CD4-positive, alpha-beta T cell (primary cell): ENCODE data around the gene RSAD2. TPM values are rescaled to one million over a fixed set of nuclear protein-coding genes. Genes with fewer than 3 reads are reported as not detected.

Source experiments
- ATAC-seq: fragments of 200-7000 bp; cut with Tn5 transposase; one replicate; pipeline ENCODE4 v1.10.0; 2022; ENCODE audit warnings: mild to moderate bottlenecking; ENCODE audit not compliant: poor library complexity
- CTCF ChIA-PET: fragments of 350-600 bp; sonication (Branson Sonifier 250); formaldehyde crosslinking; loops from one replicate; lab custom pipeline; 2021; ENCODE audit warnings: antibody characterized with exemption, inconsistent platforms; lab: Charles Lee
- POLR2A ChIA-PET: fragments of 350-600 bp; sonication (Branson Sonifier 250); formaldehyde crosslinking; loops from one replicate; lab custom pipeline; 2021; ENCODE audit warnings: antibody characterized with exemption, inconsistent platforms; lab: Charles Lee
- DNase-seq, 14 experiments: peaks; one replicate each; pipeline ENCODE4 v3.0.0-alpha.2; 2013 to 2020; ENCODE audit warnings: mixed read lengths in 2 of 14
- H3K27ac ChIP-seq, 2 donors: one replicate each; pipeline versions ENCODE4 v1.5.1 to v1.7.0; 2013; ENCODE audit warnings: low read length in 2 of 2, low read depth in 1 of 2, mild to moderate bottlenecking in 1 of 2
- H3K27me3 ChIP-seq, 2 experiments: 1 replicate in 1 of 2; 2 replicates in 1 of 2; pipeline versions ENCODE4 v1.6.1 to v1.7.0; 2013; ENCODE audit warnings: low read length in 2 of 2, control low read depth in 1 of 2, mild to moderate bottlenecking in 1 of 2, moderate library complexity in 1 of 2; ENCODE audit not compliant: insufficient read depth in 2 of 2, control insufficient read depth in 1 of 2
- H3K36me3 ChIP-seq: one replicate; pipeline ENCODE4 v1.6.1; 2013; ENCODE audit warnings: low read length, control low read depth; ENCODE audit not compliant: insufficient read depth
- H3K4me1 ChIP-seq: one replicate; pipeline ENCODE4 v1.6.1; 2013; ENCODE audit warnings: low read length, control low read depth; ENCODE audit not compliant: insufficient read depth
- H3K4me3 ChIP-seq: one replicate; pipeline ENCODE4 v1.5.1; 2013; ENCODE audit warnings: mild to moderate bottlenecking, low read length, moderate library complexity
- H3K9me3 ChIP-seq, 2 experiments: 1 replicate in 1 of 2; 2 replicates in 1 of 2; pipeline versions ENCODE4 v1.6.1 to v1.7.0; 2013; ENCODE audit warnings: low read length in 2 of 2, mild to moderate bottlenecking in 2 of 2, control low read depth in 1 of 2, moderate library complexity in 1 of 2; ENCODE audit not compliant: control insufficient read depth in 1 of 2, insufficient read depth in 1 of 2
- H3K27ac Mint-ChIP-seq: one replicate; pipeline ENCODE4 v1.8.0; 2020; ENCODE audit warnings: mixed read lengths
- H3K27me3 Mint-ChIP-seq: one replicate; pipeline ENCODE4 v1.8.0; 2021; ENCODE audit warnings: mixed read lengths
- H3K36me3 Mint-ChIP-seq: one replicate; pipeline ENCODE4 v1.8.0; 2021; ENCODE audit warnings: low read depth, mixed read lengths
- H3K4me1 Mint-ChIP-seq: one replicate; pipeline ENCODE4 v1.8.0; 2021; ENCODE audit warnings: low read depth, mixed read lengths
- H3K4me3 Mint-ChIP-seq: one replicate; pipeline ENCODE4 v1.8.0; 2020; ENCODE audit warnings: mild to moderate bottlenecking, mixed read lengths
- H3K9me3 Mint-ChIP-seq: one replicate; pipeline ENCODE4 v1.8.0; 2020; ENCODE audit warnings: mixed read lengths
- intact Hi-C, 2 experiments: fragments of 100-400 bp; cut with DNase I in 1 of 2; cut with micrococcal nuclease in 1 of 2; formaldehyde crosslinking; loops; one replicate each; pipeline versions ENCODE4 v1.15.1 to v1.9.0; 2023 to 2025; cut with DNase I, micrococcal nuclease
- total RNA-seq, 174 experiments: library from RNA in 2 of 174; stranded (reverse) in 2 of 174; gene quantifications; one replicate each; pipeline ENCODE4 v1.2.3 and lab custom pipeline; 2021 to 2026
- TF ChIP-seq, protein P1 (sequence below): fragments of 200-600 bp; IDR thresholded peaks from one replicate; pipeline ENCODE4 v1.8.0; 2022; ENCODE audit warnings: antibody characterized with exemption, mild to moderate bottlenecking

Gene RSAD2
- total RNA-seq, 2 experiments from 2014 or later = 3.9 to 4.6 TPM

DNA sequence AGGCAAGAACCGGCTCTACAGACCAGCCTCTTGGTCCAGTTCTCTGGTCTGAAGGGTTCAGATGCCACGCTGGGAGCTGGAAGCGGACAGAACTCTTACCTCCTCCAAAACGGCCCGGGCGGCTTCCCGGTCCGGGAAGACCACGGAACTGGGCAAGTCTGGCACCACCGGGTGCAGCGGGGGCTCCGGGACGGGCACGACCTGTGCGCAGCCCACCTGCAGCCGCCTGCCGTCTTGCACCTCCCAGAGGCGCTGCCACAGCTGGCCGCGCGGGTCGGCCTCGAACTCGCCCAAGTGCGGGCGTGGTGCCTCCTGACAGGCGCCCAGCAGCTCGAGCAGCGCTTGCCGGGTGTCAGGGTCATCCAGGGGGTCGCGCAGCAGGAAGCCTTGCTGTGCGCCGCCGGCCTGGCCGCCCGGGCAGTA lies 12.6 kb upstream of the RSAD2 start:
- POLR2A ChIA-PET = interaction anchor here (0.7 to 6.6 kb wide), 14 partner anchors 13 to 1817 kb away, joined by 3 to 132 read pairs (median 5); partner anchors contain the start of genes ID2, RNF144A and RSAD2
- peak; percentile 5 for ATAC-seq
- TF ChIP-seq, protein P1, sequence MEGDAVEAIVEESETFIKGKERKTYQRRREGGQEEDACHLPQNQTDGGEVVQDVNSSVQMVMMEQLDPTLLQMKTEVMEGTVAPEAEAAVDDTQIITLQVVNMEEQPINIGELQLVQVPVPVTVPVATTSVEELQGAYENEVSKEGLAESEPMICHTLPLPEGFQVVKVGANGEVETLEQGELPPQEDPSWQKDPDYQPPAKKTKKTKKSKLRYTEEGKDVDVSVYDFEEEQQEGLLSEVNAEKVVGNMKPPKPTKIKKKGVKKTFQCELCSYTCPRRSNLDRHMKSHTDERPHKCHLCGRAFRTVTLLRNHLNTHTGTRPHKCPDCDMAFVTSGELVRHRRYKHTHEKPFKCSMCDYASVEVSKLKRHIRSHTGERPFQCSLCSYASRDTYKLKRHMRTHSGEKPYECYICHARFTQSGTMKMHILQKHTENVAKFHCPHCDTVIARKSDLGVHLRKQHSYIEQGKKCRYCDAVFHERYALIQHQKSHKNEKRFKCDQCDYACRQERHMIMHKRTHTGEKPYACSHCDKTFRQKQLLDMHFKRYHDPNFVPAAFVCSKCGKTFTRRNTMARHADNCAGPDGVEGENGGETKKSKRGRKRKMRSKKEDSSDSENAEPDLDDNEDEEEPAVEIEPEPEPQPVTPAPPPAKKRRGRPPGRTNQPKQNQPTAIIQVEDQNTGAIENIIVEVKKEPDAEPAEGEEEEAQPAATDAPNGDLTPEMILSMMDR = no peak
- DNase-seq = peak in 4 of 14 experiments; percentile 18 to 63 (median 46)
- Mint-ChIP-seq H3K27me3 (no peaks in the 10 kb centered on the region), H3K27ac (peak overlapping the region; percentile 80), H3K4me3 (peak overlapping the region; percentile 84), H3K4me1 (peaks cover 20% of the 10 kb centered on the region), H3K9me3 (peaks cover 4% of the 10 kb centered on the region), H3K36me3 (peaks cover 41% of the 10 kb centered on the region)
- CTCF ChIA-PET = interaction anchor here (1.1 to 5.3 kb wide), 11 partner anchors 14 to 167 kb away, joined by 3 to 38 read pairs (median 5); partner anchors contain the start of gene RSAD2
- Histone ChIP-seq H3K4me3 (peak overlapping the region; percentile 46), H3K9me3 (no peaks in the 10 kb centered on the region), H3K36me3 (peaks cover 14% of the 10 kb centered on the region), H3K27me3 (no peaks in the 10 kb centered on the region), H3K27ac (no peak overlapping the region), H3K4me1 (peaks cover 19% of the 10 kb centered on the region)
- intact Hi-C loops = loop anchor here in 1 of 2 experiments (5.0 kb wide), 1 partner anchor 38 kb away; no protein-coding TSS in a partner anchor

DNA sequence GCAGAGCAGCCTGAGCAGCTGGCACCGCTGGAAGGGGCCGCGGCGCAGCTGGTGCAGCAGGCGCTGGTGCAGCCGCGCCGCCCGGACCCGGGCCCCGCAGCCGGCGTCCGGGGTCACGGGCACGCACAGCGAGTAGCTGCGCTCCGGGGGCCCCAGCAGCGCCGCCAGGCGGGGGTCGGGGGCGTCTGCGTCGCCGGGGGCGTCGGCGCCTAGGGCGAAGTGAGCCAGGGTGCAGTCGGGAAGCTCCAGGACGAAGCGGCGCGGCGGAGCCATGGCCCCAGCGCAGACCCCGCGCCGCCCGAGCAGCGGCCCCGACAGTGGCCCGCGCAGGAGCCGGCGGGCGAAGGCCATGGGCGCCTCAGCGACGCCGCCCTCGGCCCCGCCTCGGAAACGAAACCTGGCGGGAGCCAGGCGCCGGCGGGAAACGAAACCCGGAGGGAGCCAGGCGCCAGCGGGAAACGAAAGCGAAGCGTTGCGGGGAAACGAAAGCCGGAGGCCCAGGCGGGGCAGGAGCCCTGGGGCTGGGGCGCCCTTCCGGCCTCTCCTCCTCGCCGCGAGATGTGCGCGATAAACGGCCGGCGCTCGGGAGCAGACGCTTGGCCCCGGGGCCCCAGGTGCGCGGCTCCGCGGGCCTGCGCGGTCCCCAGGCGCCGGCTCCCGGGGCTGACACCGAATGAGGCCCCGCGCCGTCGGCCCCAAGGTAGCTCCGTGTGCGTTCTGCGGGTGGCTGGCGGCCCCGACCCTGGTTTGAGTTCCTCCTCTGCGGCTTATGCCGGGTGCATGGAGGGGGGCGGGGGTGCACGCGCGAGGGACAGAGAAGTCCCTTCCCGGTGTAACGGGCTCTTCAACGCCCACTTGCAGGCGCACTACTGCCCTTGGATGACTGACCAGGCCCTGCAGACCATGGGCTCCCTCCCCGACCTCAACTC lies 12.0 kb upstream of the RSAD2 start, which contains the start of gene CMPK2:
Gene CMPK2 (minus strand): TSS at position 562 of the 929 bp plus-strand sequence. CDS start 211 bp downstream, at position 351.
- H3K27ac ChIP-seq = peak within 1 kb of the TSS in 1 of 2 donors; percentile 46
- peaks cover 20% of the 10 kb centered on the region for H3K4me1 Mint-ChIP-seq
- peak within 1 kb of the TSS; percentile 96 for H3K4me3 Mint-ChIP-seq
- ATAC-seq (peak; percentile 74), DNase-seq (peak; percentile 60 to 97 (median 74))
- peaks cover 1% of the 10 kb centered on the region for H3K9me3 Mint-ChIP-seq
- intact Hi-C loops = loop anchor here (1.0 to 5.0 kb wide), 3 partner anchors 12 to 39 kb away; partner anchors contain the start of gene RSAD2 (in 1 of the 2)
- H3K4me1 ChIP-seq = peaks cover 19% of the 10 kb centered on the region
- H3K9me3 ChIP-seq = no peaks in the 10 kb centered on the region
- H3K36me3 ChIP-seq = peaks cover 8% of the 10 kb centered on the region
- ChIA-PET CTCF (interaction anchor here (1.0 to 5.3 kb wide), 14 partner anchors 14 to 166 kb away, joined by 3 to 38 read pairs (median 4); partner anchors contain the start of gene RSAD2), POLR2A (interaction anchor here (0.8 to 6.6 kb wide), 15 partner anchors 13 to 1817 kb away, joined by 3 to 132 read pairs (median 5); partner anchors contain the start of genes ID2, RNF144A and RSAD2)
- peak within 1 kb of the TSS; percentile 86 for H3K27ac Mint-ChIP-seq
- peaks cover 34% of the 10 kb centered on the region for H3K36me3 Mint-ChIP-seq
- TF ChIP-seq, protein P1 = no peak
- H3K4me3 ChIP-seq = peak within 1 kb of the TSS; percentile 93
- H3K27me3 Mint-ChIP-seq = no peaks in the 10 kb centered on the region
- H3K27me3 ChIP-seq = no peaks in the 10 kb centered on the region

DNA sequence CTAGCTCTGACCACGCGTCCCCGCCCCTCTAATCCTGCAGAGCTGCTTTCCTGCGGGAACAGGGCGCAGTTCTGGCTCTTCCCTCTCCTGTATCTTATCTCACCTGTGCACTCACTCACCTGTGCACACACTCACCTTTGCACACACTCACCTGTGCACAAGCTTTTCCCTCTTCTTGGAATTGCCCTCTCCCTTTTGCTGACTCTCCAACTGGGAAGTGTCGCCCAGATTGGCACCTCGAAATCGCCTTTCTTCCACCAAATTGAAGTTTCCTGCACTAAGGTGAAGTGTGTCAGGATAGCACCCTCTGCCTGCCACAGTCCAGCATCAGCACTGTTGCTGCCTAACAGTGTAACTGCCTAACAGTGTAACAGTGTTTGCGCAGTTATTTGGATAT lies 11.3 kb upstream of the RSAD2 start:
- ChIA-PET CTCF (interaction anchor here (1.0 to 5.3 kb wide), 10 partner anchors 13 to 143 kb away, joined by 3 to 38 read pairs (median 4); partner anchors contain the start of gene RSAD2), POLR2A (interaction anchor here (0.8 to 6.6 kb wide), 10 partner anchors 12 to 1816 kb away, joined by 3 to 132 read pairs (median 8); partner anchors contain the start of genes ID2, RNF144A and RSAD2)
- no peaks in the 10 kb centered on the region for H3K27me3 ChIP-seq
- Mint-ChIP-seq H3K36me3 (peaks cover 27% of the 10 kb centered on the region), H3K27ac (peak overlapping the region; percentile 86), H3K9me3 (no peaks in the 10 kb centered on the region), H3K27me3 (no peaks in the 10 kb centered on the region), H3K4me3 (peak overlapping the region; percentile 96), H3K4me1 (peaks cover 20% of the 10 kb centered on the region)
- DNase-seq (peak; percentile 14 to 68 (median 40)), ATAC-seq (peak; percentile 62)
- peak overlapping the region in 1 of 2 donors; percentile 46 for H3K27ac ChIP-seq
- peaks cover 4% of the 10 kb centered on the region for H3K36me3 ChIP-seq
- no peaks in the 10 kb centered on the region for H3K9me3 ChIP-seq
- peak overlapping the region; percentile 93 for H3K4me3 ChIP-seq
- peaks cover 19% of the 10 kb centered on the region for H3K4me1 ChIP-seq
- TF ChIP-seq, protein P1 = peak; percentile 69
- intact Hi-C loops = loop anchor here (1.0 to 5.0 kb wide), 3 partner anchors 11 to 40 kb away; partner anchors contain the start of gene RSAD2 (in 1 of the 2)
